ENCODE results near the gene AGPAT1. TPM values are rescaled to one million over a fixed set of nuclear protein-coding genes. Genes with fewer than 3 reads are reported as not detected.
A peak's percentile ranks its signal among the peaks of the same experiment; 100 is the strongest.

Gene AGPAT1
- total RNA-seq, 2 experiments from 2014 or later = 24.5 to 28.1 TPM

DNA sequence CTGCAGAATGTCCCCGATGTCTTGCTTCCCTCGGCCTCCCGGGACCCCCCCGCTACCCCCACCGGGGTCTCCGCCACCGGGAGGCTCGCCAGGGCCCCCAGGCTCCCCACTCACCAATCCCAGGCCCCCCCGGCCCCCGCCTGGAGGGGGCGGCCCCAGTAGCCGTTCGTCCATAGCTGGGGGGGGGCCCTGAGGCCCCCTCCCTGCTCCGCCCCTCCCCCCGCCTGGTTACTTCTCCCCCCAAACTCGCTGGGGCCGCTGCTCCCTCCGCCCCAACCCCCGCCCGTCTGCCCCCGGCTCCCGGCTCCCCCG lies 13.8 kb upstream of the AGPAT1 start:
- Histone ChIP-seq H3K79me2 (ENCODE audit: insufficient read depth, low read depth, low read length) (peaks cover 31% of the 10 kb centered on the region; the same call in 1 of the 2 replicates), H3K4me3 (ENCODE audit: low read depth, low read length, poor library complexity, severe bottlenecking) (peak overlapping the region; percentile 92), H3K9me3 (ENCODE audit: low read length) (no peaks in the 10 kb centered on the region), H2AFZ (ENCODE audit: low read length) (no peak overlapping the region), H3K27ac (ENCODE audit: low read depth, low read length, poor library complexity, severe bottlenecking) (peak overlapping the region; percentile 79), H4K20me1 (ENCODE audit: insufficient read depth, low read length) (no peaks in the 10 kb centered on the region), H3K4me1 (ENCODE audit: insufficient read depth, low read length, poor library complexity, severe bottlenecking) (peaks cover 62% of the 10 kb centered on the region), H3K4me2 (ENCODE audit: low read length) (peak overlapping the region; percentile 86), H3K36me3 (ENCODE audit: insufficient read depth, low read length) (peaks cover 30% of the 10 kb centered on the region), H3K9me2 (ENCODE audit: insufficient read depth, low read length) (no peaks in the 10 kb centered on the region)
- TF ChIP-seq, protein P1, sequence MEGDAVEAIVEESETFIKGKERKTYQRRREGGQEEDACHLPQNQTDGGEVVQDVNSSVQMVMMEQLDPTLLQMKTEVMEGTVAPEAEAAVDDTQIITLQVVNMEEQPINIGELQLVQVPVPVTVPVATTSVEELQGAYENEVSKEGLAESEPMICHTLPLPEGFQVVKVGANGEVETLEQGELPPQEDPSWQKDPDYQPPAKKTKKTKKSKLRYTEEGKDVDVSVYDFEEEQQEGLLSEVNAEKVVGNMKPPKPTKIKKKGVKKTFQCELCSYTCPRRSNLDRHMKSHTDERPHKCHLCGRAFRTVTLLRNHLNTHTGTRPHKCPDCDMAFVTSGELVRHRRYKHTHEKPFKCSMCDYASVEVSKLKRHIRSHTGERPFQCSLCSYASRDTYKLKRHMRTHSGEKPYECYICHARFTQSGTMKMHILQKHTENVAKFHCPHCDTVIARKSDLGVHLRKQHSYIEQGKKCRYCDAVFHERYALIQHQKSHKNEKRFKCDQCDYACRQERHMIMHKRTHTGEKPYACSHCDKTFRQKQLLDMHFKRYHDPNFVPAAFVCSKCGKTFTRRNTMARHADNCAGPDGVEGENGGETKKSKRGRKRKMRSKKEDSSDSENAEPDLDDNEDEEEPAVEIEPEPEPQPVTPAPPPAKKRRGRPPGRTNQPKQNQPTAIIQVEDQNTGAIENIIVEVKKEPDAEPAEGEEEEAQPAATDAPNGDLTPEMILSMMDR (conservative IDR thresholded peaks at IDR 0.05; ENCODE audit: low read length) = no peak
- TF ChIP-seq EZH2phosphoT487 (IDR thresholded peaks at IDR 0.05; ENCODE audit: borderline replicate concordance, low read depth, low read length) = no peak
- no TSS peak for BruUV-seq (replicated peaks)
- intact Hi-C loops (cut with micrococcal nuclease; ENCODE audit: unreplicated experiment) = no loop called here
- POLR2A ChIA-PET = interaction anchor here (0.8 to 3.3 kb wide), 3 partner anchors 10 to 782 kb away, joined by 3 to 16 read pairs (median 11); partner anchors contain the start of gene AGPAT1
- CTCF ChIA-PET (ENCODE audit: unreplicated experiment) = interaction anchor here (0.6 kb wide), 1 partner anchor 330 kb away, joined by 3 read pairs; no protein-coding TSS in a partner anchor
- DNase-seq (ENCODE audit: low spot score) = no peak

DNA sequence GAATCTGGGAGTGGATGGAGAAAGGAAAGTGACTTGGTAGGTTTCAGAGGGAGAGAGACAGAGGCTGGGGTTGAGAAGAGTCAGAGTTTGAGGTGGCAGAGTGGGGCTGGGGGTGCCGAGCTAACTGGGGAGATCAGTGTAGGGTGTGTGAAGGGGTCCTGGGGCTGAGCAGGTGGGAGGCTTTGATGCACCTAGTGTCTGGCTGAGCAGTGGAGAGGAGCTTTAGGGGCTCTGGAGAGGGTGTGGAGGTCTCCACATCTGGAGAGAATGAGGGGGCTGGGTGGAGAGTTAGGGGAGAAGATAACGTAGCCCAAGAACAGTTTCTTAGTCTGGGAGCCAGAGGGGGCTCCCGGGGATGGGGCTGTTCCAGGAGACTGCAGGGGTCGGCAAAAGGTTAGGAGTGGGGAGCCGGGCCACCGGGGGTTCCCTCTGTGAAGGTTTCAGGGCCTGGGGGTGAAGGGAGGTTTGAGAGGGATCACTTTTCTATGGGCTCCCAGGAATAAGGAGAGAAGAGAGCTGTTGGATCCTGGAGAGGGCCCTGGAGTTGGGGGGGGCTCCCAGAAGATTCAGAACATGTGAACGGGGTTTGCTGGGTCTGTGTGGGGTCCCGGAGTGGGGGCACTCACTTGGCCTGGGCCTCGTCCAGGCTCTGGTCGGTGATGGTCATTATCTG lies 13.3 kb upstream of the AGPAT1 start:
- Histone ChIP-seq H4K20me1 (ENCODE audit: insufficient read depth, low read length) (no peaks in the 10 kb centered on the region), H3K9me2 (ENCODE audit: insufficient read depth, low read length) (no peaks in the 10 kb centered on the region), H3K27ac (ENCODE audit: low read depth, low read length, poor library complexity, severe bottlenecking) (peak overlapping the region; percentile 79), H3K79me2 (ENCODE audit: insufficient read depth, low read depth, low read length) (peaks cover 31% of the 10 kb centered on the region; the same call in 1 of the 2 replicates), H3K4me1 (ENCODE audit: insufficient read depth, low read length, poor library complexity, severe bottlenecking) (peaks cover 57% of the 10 kb centered on the region), H2AFZ (ENCODE audit: low read length) (no peak overlapping the region), H3K9me3 (ENCODE audit: low read length) (no peaks in the 10 kb centered on the region), H3K36me3 (ENCODE audit: insufficient read depth, low read length) (peaks cover 33% of the 10 kb centered on the region), H3K4me2 (ENCODE audit: low read length) (peak overlapping the region; percentile 86), H3K4me3 (ENCODE audit: low read depth, low read length, poor library complexity, severe bottlenecking) (peak overlapping the region; percentile 92)
- no peak for DNase-seq (ENCODE audit: low spot score)
- ChIA-PET POLR2A (interaction anchor here (0.8 to 3.3 kb wide), 3 partner anchors 10 to 78 kb away, joined by 3 to 16 read pairs (median 3); partner anchors contain the start of gene AGPAT1), CTCF (ENCODE audit: unreplicated experiment) (no interaction called here)
- BruUV-seq (replicated peaks) = no TSS peak
- TF ChIP-seq EZH2phosphoT487 (IDR thresholded peaks at IDR 0.05; ENCODE audit: borderline replicate concordance, low read depth, low read length) = no peak
- TF ChIP-seq, protein P1 (conservative IDR thresholded peaks at IDR 0.05; ENCODE audit: low read length) = no peak
- intact Hi-C loops (cut with micrococcal nuclease; ENCODE audit: unreplicated experiment) = no loop called here
